ENCODE data around the gene RBBP8. TPM values are rescaled to one million over a fixed set of nuclear protein-coding genes. Genes with fewer than 3 reads are reported as not detected.
A peak's percentile ranks its signal among the peaks of the same experiment; 100 is the strongest.

RBBP8 gene
- total RNA-seq, 1 experiment from 2014 or later: 33.3 TPM

DNA sequence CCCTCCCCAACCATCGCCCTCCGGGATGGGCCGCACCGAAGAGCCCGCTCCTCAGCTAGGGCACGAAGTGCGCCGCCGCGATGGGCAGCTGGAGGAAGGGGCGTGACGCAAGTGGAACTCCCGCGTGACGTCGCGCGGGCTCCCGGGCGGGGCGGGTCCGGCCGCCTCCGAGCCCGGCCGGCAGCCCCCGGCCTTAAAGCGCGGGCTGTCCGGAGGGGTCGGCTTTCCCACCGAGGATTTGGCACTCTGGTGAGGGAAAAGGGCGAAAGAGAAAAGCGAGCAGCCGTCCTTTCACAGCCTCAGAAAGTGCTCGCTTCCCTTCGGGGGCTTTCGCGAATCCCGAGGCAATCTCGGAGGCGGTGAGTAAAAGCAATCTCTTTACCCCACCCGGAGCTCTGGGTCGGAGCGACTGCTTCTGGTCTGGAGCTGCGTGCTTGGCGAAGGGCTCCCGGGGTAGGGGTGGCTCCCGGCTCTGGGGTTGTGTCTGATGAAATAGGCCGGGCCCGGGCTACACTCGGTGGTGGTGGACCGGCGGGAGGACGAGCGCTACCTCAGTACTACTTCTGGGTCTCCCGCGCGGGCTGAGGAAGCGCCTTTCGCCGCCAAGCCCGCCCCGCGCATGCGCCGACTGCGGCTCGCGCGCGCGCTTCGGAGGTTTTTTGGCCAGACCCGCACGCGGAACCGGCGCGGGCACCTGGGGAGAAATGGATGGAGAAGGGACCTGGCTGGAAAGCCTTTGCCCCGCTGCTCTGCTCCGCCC, at the start of gene RBBP8 (continued):
- TF ChIP-seq, protein P1, sequence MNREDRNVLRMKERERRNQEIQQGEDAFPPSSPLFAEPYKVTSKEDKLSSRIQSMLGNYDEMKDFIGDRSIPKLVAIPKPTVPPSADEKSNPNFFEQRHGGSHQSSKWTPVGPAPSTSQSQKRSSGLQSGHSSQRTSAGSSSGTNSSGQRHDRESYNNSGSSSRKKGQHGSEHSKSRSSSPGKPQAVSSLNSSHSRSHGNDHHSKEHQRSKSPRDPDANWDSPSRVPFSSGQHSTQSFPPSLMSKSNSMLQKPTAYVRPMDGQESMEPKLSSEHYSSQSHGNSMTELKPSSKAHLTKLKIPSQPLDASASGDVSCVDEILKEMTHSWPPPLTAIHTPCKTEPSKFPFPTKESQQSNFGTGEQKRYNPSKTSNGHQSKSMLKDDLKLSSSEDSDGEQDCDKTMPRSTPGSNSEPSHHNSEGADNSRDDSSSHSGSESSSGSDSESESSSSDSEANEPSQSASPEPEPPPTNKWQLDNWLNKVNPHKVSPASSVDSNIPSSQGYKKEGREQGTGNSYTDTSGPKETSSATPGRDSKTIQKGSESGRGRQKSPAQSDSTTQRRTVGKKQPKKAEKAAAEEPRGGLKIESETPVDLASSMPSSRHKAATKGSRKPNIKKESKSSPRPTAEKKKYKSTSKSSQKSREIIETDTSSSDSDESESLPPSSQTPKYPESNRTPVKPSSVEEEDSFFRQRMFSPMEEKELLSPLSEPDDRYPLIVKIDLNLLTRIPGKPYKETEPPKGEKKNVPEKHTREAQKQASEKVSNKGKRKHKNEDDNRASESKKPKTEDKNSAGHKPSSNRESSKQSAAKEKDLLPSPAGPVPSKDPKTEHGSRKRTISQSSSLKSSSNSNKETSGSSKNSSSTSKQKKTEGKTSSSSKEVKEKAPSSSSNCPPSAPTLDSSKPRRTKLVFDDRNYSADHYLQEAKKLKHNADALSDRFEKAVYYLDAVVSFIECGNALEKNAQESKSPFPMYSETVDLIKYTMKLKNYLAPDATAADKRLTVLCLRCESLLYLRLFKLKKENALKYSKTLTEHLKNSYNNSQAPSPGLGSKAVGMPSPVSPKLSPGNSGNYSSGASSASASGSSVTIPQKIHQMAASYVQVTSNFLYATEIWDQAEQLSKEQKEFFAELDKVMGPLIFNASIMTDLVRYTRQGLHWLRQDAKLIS (CRISPR knock-in tag; IDR thresholded peaks at IDR 0.05; ENCODE audit: borderline replicate concordance): no peak
- TF ChIP-seq CREB1 (CRISPR knock-in tag; IDR thresholded peaks at IDR 0.05) (no peak), SOX15 (CRISPR knock-in tag; IDR thresholded peaks at IDR 0.05) (no peak), TEAD4 (CRISPR knock-in tag; IDR thresholded peaks at IDR 0.05) (no peak), TP53 (CRISPR knock-in tag; IDR thresholded peaks at IDR 0.05) (peak; percentile 44; the same call in 1 of the 2 replicates), IRF2 (CRISPR knock-in tag; IDR thresholded peaks at IDR 0.05; ENCODE audit: borderline replicate concordance, low read depth) (no peak), RORB (CRISPR knock-in tag; IDR thresholded peaks at IDR 0.05) (no peak), TCF7 (CRISPR knock-in tag; IDR thresholded peaks at IDR 0.05; ENCODE audit: low read depth) (no peak), GABPB1 (CRISPR knock-in tag; IDR thresholded peaks at IDR 0.05) (peak; percentile 32), TEAD1 (CRISPR knock-in tag; IDR thresholded peaks at IDR 0.05) (no peak; the same call in none of the 2 replicates), ZNF263 (CRISPR knock-in tag; IDR thresholded peaks at IDR 0.05; ENCODE audit: low read depth) (no peak), ZBTB21 (CRISPR knock-in tag; IDR thresholded peaks at IDR 0.05; ENCODE audit: borderline replicate concordance) (peak; percentile 97), GRHL2 (CRISPR knock-in tag; IDR thresholded peaks at IDR 0.05; ENCODE audit: insufficient replicate concordance, severe bottlenecking) (no peak), ESRRA (CRISPR knock-in tag; IDR thresholded peaks at IDR 0.05; ENCODE audit: borderline replicate concordance) (no peak), ELF4 (CRISPR knock-in tag; IDR thresholded peaks at IDR 0.05; ENCODE audit: low read depth) (no peak)
- TF ChIP-seq, protein P2, sequence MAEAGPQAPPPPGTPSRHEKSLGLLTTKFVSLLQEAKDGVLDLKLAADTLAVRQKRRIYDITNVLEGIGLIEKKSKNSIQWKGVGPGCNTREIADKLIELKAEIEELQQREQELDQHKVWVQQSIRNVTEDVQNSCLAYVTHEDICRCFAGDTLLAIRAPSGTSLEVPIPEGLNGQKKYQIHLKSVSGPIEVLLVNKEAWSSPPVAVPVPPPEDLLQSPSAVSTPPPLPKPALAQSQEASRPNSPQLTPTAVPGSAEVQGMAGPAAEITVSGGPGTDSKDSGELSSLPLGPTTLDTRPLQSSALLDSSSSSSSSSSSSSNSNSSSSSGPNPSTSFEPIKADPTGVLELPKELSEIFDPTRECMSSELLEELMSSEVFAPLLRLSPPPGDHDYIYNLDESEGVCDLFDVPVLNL (CRISPR knock-in tag; IDR thresholded peaks at IDR 0.05; ENCODE audit: borderline replicate concordance, low read depth): no peak
- TF ChIP-seq, protein P3, sequence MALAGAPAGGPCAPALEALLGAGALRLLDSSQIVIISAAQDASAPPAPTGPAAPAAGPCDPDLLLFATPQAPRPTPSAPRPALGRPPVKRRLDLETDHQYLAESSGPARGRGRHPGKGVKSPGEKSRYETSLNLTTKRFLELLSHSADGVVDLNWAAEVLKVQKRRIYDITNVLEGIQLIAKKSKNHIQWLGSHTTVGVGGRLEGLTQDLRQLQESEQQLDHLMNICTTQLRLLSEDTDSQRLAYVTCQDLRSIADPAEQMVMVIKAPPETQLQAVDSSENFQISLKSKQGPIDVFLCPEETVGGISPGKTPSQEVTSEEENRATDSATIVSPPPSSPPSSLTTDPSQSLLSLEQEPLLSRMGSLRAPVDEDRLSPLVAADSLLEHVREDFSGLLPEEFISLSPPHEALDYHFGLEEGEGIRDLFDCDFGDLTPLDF (CRISPR knock-in tag; IDR thresholded peaks at IDR 0.05): no peak
- TF ChIP-seq, protein P4, sequence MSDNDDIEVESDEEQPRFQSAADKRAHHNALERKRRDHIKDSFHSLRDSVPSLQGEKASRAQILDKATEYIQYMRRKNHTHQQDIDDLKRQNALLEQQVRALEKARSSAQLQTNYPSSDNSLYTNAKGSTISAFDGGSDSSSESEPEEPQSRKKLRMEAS (CRISPR knock-in tag; IDR thresholded peaks at IDR 0.05): peak; percentile 55; the same call in 1 of the 2 replicates
- TF ChIP-seq, protein P5, sequence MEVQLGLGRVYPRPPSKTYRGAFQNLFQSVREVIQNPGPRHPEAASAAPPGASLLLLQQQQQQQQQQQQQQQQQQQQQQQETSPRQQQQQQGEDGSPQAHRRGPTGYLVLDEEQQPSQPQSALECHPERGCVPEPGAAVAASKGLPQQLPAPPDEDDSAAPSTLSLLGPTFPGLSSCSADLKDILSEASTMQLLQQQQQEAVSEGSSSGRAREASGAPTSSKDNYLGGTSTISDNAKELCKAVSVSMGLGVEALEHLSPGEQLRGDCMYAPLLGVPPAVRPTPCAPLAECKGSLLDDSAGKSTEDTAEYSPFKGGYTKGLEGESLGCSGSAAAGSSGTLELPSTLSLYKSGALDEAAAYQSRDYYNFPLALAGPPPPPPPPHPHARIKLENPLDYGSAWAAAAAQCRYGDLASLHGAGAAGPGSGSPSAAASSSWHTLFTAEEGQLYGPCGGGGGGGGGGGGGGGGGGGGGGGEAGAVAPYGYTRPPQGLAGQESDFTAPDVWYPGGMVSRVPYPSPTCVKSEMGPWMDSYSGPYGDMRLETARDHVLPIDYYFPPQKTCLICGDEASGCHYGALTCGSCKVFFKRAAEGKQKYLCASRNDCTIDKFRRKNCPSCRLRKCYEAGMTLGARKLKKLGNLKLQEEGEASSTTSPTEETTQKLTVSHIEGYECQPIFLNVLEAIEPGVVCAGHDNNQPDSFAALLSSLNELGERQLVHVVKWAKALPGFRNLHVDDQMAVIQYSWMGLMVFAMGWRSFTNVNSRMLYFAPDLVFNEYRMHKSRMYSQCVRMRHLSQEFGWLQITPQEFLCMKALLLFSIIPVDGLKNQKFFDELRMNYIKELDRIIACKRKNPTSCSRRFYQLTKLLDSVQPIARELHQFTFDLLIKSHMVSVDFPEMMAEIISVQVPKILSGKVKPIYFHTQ (CRISPR knock-in tag; IDR thresholded peaks at IDR 0.05): no peak
- TF ChIP-seq, protein P6, sequence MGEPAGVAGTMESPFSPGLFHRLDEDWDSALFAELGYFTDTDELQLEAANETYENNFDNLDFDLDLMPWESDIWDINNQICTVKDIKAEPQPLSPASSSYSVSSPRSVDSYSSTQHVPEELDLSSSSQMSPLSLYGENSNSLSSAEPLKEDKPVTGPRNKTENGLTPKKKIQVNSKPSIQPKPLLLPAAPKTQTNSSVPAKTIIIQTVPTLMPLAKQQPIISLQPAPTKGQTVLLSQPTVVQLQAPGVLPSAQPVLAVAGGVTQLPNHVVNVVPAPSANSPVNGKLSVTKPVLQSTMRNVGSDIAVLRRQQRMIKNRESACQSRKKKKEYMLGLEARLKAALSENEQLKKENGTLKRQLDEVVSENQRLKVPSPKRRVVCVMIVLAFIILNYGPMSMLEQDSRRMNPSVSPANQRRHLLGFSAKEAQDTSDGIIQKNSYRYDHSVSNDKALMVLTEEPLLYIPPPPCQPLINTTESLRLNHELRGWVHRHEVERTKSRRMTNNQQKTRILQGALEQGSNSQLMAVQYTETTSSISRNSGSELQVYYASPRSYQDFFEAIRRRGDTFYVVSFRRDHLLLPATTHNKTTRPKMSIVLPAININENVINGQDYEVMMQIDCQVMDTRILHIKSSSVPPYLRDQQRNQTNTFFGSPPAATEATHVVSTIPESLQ (CRISPR knock-in tag; IDR thresholded peaks at IDR 0.05): no peak
- TF ChIP-seq, protein P7, sequence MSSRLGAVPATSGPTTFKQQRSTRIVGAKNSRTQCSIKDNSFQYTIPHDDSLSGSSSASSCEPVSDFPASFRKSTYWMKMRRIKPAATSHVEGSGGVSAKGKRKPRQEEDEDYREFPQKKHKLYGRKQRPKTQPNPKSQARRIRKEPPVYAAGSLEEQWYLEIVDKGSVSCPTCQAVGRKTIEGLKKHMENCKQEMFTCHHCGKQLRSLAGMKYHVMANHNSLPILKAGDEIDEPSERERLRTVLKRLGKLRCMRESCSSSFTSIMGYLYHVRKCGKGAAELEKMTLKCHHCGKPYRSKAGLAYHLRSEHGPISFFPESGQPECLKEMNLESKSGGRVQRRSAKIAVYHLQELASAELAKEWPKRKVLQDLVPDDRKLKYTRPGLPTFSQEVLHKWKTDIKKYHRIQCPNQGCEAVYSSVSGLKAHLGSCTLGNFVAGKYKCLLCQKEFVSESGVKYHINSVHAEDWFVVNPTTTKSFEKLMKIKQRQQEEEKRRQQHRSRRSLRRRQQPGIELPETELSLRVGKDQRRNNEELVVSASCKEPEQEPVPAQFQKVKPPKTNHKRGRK (CRISPR knock-in tag; IDR thresholded peaks at IDR 0.05; ENCODE audit: borderline replicate concordance): no peak
- TF ChIP-seq, protein P8, sequence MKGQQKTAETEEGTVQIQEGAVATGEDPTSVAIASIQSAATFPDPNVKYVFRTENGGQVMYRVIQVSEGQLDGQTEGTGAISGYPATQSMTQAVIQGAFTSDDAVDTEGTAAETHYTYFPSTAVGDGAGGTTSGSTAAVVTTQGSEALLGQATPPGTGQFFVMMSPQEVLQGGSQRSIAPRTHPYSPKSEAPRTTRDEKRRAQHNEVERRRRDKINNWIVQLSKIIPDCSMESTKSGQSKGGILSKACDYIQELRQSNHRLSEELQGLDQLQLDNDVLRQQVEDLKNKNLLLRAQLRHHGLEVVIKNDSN (CRISPR knock-in tag; IDR thresholded peaks at IDR 0.05): peak; percentile 32
